GM12865 (cell line): ENCODE results near the gene MFGE8.

Experiments
- DNase-seq: peaks from one replicate; pipeline ENCODE4 v3.0.0; 2010; ENCODE audit warnings: low read depth
- H3K4me3 ChIP-seq: 2 replicates; pipeline ENCODE4 v1.5.1; 2011; ENCODE audit warnings: mild to moderate bottlenecking, low read depth, low read length, control low read depth
- CTCF ChIP-seq: IDR thresholded peaks from 2 replicates; pipeline ENCODE4 v1.5.1; 2011; ENCODE audit warnings: low read length, control low read depth, low read depth, inconsistent platforms; ENCODE audit not compliant: insufficient read depth; ENCODE audit errors: missing control alignments

Gene MFGE8

GRCh38 chr15:88913017-88913849, at the start of gene MFGE8:
Gene MFGE8 (minus strand): TSS chr15:88913379. CDS start chr15:88913319, 60 bp downstream.
- peak within 1 kb of the TSS; percentile 51 for H3K4me3 ChIP-seq
- TF ChIP-seq CTCF: no peak
- peak; percentile 57 for DNase-seq

- no peak for TF ChIP-seq CTCF
- no peak for DNase-seq
These were observed 46.3 kb upstream of the MFGE8 start for GRCh38 chr15:88959445-88959844.

GRCh38 chr15:88956906-88957305, 43.7 kb upstream of the MFGE8 start:
- no peak for TF ChIP-seq CTCF
- no peak overlapping the region for H3K4me3 ChIP-seq
- no peak for DNase-seq

More at GRCh38 chr15:88959445-88959844, 46.3 kb upstream of the MFGE8 start:
- no peak overlapping the region for H3K4me3 ChIP-seq

GRCh38 chr15:88956263-88956662, 43.1 kb upstream of the MFGE8 start:
- TF ChIP-seq CTCF: no peak
- H3K4me3 ChIP-seq: no peak overlapping the region
- DNase-seq: peak; percentile 26

- TF ChIP-seq CTCF: no peak
- DNase-seq: peak; percentile 66
- H3K4me3 ChIP-seq: no peak overlapping the region
These were observed 41.5 kb upstream of the MFGE8 start for GRCh38 chr15:88954431-88955277.

- no peak for TF ChIP-seq CTCF
- H3K4me3 ChIP-seq: no peak overlapping the region
- DNase-seq: no peak
These were observed 37.5 kb upstream of the MFGE8 start for GRCh38 chr15:88950600-88951160.
